SK-N-SH (cell line): ENCODE data around the gene IGSF3. TPM values are rescaled to one million over a fixed set of nuclear protein-coding genes. Genes with fewer than 3 reads are reported as not detected.
"Not testable (repeated sequence)": the region's sequence is repeated elsewhere in the genome, so short reads cannot be mapped to it uniquely, and the experiment has no call there.

ENCODE experiments used
- CTCF ChIA-PET: fragments of 300-600, 350-600 bp; formaldehyde crosslinking; extraction: SDS; loops from one replicate; lab custom pipeline; 2021; lab: Yijun Ruan, JAX
- POLR2A ChIA-PET: fragments of 350-600 bp; sonication (Branson Sonifier 250); formaldehyde crosslinking; extraction: SDS; loops from one replicate; lab custom pipeline; 2020; ENCODE audit warnings: antibody characterized with exemption, inconsistent platforms; lab: Yijun Ruan, JAX
- DNase-seq: peaks from one replicate; pipeline ENCODE4 v3.0.0; 2012
- H2AFZ ChIP-seq: fragments of 200-600 bp; sonication (generic); 2 replicates; pipeline ENCODE4 v1.8.1; 2016; ENCODE audit warnings: antibody characterized with exemption, mild to moderate bottlenecking, low read depth
- H3F3A ChIP-seq: fragments of 200-600 bp; sonication (generic); replicated peaks from 2 replicates; pipeline ENCODE3; 2016; ENCODE audit warnings: antibody characterized with exemption, mild to moderate bottlenecking; ENCODE audit not compliant: insufficient read depth
- H3K27ac ChIP-seq, 2 experiments: fragments of 200-500 bp in 1 of 2; fragments of 200-600 bp in 1 of 2; sonication (Bioruptor generic) in 1 of 2; sonication (generic), shearing (Covaris generic) in 1 of 2; 2 replicates each; pipeline versions ENCODE4 v1.5.1 to v1.6.1; 2014 to 2016; ENCODE audit warnings: low read depth in 2 of 2, inconsistent platforms in 1 of 2, low read length in 1 of 2, mild to moderate bottlenecking in 1 of 2, mixed read lengths in 1 of 2
- H3K27me3 ChIP-seq: fragments of 200-600 bp; sonication (generic), shearing (Covaris generic); 2 replicates; pipeline ENCODE4 v1.6.1; 2016; ENCODE audit warnings: mixed run types; ENCODE audit not compliant: insufficient read depth
- H3K36me3 ChIP-seq, 2 experiments: fragments of 200-500 bp in 1 of 2; fragments of 200-600 bp in 1 of 2; sonication (Bioruptor generic) in 1 of 2; sonication (generic) in 1 of 2; replicated peaks in 1 of 2; 2 replicates each; pipeline versions ENCODE3 to v1.5.1; 2014 to 2016; ENCODE audit warnings: low read length in 1 of 2, mild to moderate bottlenecking in 1 of 2; ENCODE audit not compliant: insufficient read depth in 2 of 2, control insufficient read depth in 1 of 2
- H3K4me1 ChIP-seq, 2 experiments: fragments of 200-500 bp in 1 of 2; fragments of 200-600 bp in 1 of 2; sonication (Bioruptor generic) in 1 of 2; sonication (generic), shearing (Covaris generic) in 1 of 2; 2 replicates each; pipeline versions ENCODE4 v1.5.1 to v1.6.1; 2014 to 2016; ENCODE audit warnings: low read depth in 1 of 2, low read length in 1 of 2, mixed run types in 1 of 2; ENCODE audit not compliant: insufficient read depth in 2 of 2, control insufficient read depth in 1 of 2
- H3K4me2 ChIP-seq: fragments of 200-600 bp; sonication (generic), shearing (Covaris generic); 2 replicates; pipeline ENCODE4 v1.6.1; 2017; ENCODE audit warnings: mixed run types
- H3K4me3 ChIP-seq, 2 experiments: fragments of 200-500 bp in 1 of 2; fragments of 200-600 bp in 1 of 2; sonication (Bioruptor generic) in 1 of 2; sonication (generic), shearing (Covaris generic) in 1 of 2; 2 replicates each; pipeline versions ENCODE4 v1.5.1 to v1.8.1; 2014 to 2016; ENCODE audit warnings: low read depth in 2 of 2, inconsistent platforms in 1 of 2, low read length in 1 of 2, mild to moderate bottlenecking in 1 of 2, mixed read lengths in 1 of 2, moderate library complexity in 1 of 2
- H3K79me2 ChIP-seq: fragments of 200-600 bp; sonication (generic); 2 replicates; pipeline ENCODE4 v1.8.1; 2017; ENCODE audit warnings: mild to moderate bottlenecking; ENCODE audit not compliant: insufficient read depth
- H3K9ac ChIP-seq: fragments of 200-600 bp; sonication (generic); 2 replicates; pipeline ENCODE4 v1.6.1; 2017; ENCODE audit warnings: mixed run types
- H3K9me2 ChIP-seq: fragments of 200-600 bp; sonication (generic); 2 replicates; pipeline ENCODE4 v1.6.1; 2017; ENCODE audit warnings: mixed run types
- H3K9me3 ChIP-seq: fragments of 200-600 bp; sonication (generic); 2 replicates; pipeline ENCODE4 v1.6.1; 2017; ENCODE audit warnings: mixed run types, mild to moderate bottlenecking, moderate library complexity
- H4K20me1 ChIP-seq: fragments of 200-600 bp; sonication (generic); 2 replicates; pipeline ENCODE4 v1.6.1; 2017; ENCODE audit warnings: mild to moderate bottlenecking, mixed run types; ENCODE audit not compliant: insufficient read depth
- ELF1 ChIP-seq: IDR thresholded peaks from 2 replicates; pipeline ENCODE4 v1.4.0; 2012
- EP300 ChIP-seq, 2 experiments: IDR thresholded peaks; 2 replicates each; pipeline versions ENCODE4 v1.4.0 to v1.6.1; 2012; ENCODE audit warnings: borderline replicate concordance in 1 of 2, low read depth in 1 of 2, low read length in 1 of 2
- FOXJ3 ChIP-seq: sonication (generic); formaldehyde crosslinking; IDR thresholded peaks from 2 replicates; pipeline ENCODE4 v1.5.1; 2020; ENCODE audit warnings: mild to moderate bottlenecking, missing genetic modification reagents
- GABPA ChIP-seq: IDR thresholded peaks from 2 replicates; pipeline ENCODE4 v1.4.0; 2012; ENCODE audit warnings: low read depth, mild to moderate bottlenecking
- NFIC ChIP-seq: IDR thresholded peaks from 2 replicates; pipeline ENCODE4 v1.4.0; 2012; ENCODE audit warnings: borderline replicate concordance
- NRF1 ChIP-seq: IDR thresholded peaks from 2 replicates; pipeline ENCODE4 v1.6.1; 2012; ENCODE audit warnings: low read depth, mild to moderate bottlenecking, low read length
- SIN3A ChIP-seq: IDR thresholded peaks from 2 replicates; pipeline ENCODE4 v1.6.1; 2012; ENCODE audit warnings: low read depth, mild to moderate bottlenecking, low read length, moderate library complexity, borderline replicate concordance
- TCF12 ChIP-seq: IDR thresholded peaks from 2 replicates; pipeline ENCODE4 v1.4.0; 2012
- TEAD4 ChIP-seq: IDR thresholded peaks from 2 replicates; pipeline ENCODE4 v1.4.0; 2012; ENCODE audit warnings: mild to moderate bottlenecking, borderline replicate concordance; ENCODE audit not compliant: insufficient read depth
- WGBS: methylation state at CpG from one replicate; pipeline ENCODE4 v1.1.6; 2017; ENCODE audit warnings: low lambda C conversion rate; 5-methylcytosine and 5-hydroxymethylcytosine counted together
- polyA plus RNA-seq, 3 experiments: library from polyadenylated mRNA; depleted of rRNA; stranded (reverse); fragments of >200 nt; gene quantifications; 2 replicates each; pipeline ENCODE4 v1.2.3, GENCODE V29; 2012
- TF ChIP-seq, protein P1 (sequence below): IDR thresholded peaks from 2 replicates; pipeline ENCODE4 v1.4.0; 2012; ENCODE audit warnings: low read depth, borderline replicate concordance
- TF ChIP-seq, protein P2 (sequence below): IDR thresholded peaks from 2 replicates; pipeline ENCODE4 v1.4.0; 2012; ENCODE audit warnings: low read depth
- TF ChIP-seq, protein P3 (sequence below): IDR thresholded peaks from 2 replicates; pipeline ENCODE4 v1.6.1; 2012; ENCODE audit warnings: mild to moderate bottlenecking, low read depth, low read length, moderate library complexity
- TF ChIP-seq, protein P4 (sequence below): fragments of 200-600 bp; sonication (generic); IDR thresholded peaks from 2 replicates; pipeline ENCODE4 v1.6.1; 2017; ENCODE audit warnings: antibody characterized with exemption, mild to moderate bottlenecking, moderate library complexity

The IGSF3 gene
- polyA plus RNA-seq, 1 of the 3 experiments (the other 2 are of a cell fraction), result 3.0 TPM

DNA sequence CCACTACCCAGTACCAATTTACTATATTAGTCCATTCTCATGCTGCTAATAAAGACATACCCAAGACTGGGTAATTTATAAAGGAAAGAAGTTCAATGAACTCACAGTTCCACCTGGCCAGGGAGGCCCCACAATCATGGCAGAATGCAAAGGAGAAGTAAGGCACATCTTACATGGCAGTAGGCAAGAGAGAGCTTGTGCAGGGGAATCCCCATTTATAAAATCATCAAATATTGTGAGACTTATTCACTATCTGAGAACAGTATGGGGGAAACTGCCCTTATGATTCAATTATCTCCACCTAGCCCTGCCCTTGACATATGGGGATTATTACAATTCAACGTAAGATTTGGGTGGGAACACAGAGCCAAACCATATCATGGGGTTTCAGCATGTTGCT, 103.1 kb downstream of the IGSF3 start:
- peaks cover 3 to 4% of the 10 kb centered on the region in 2 experiments; a peak in 1 of 4 replicates for H3K4me1 ChIP-seq
- no peak overlapping the region for H3K27ac ChIP-seq
- H3K9ac ChIP-seq, result no peak overlapping the region
- H3K36me3 ChIP-seq, result peaks cover 0 to 7% of the 10 kb centered on the region in 2 experiments
- H3K9me3 ChIP-seq, result no peaks in the 10 kb centered on the region
- no peak overlapping the region for H3K4me3 ChIP-seq
- ChIA-PET POLR2A (no interaction called here), CTCF (no interaction called here)
- WGBS, result no CpG with 5 or more reads among the region's 1 CpG
- peaks cover 76% of the 10 kb centered on the region for H3K79me2 ChIP-seq
- no peaks in the 10 kb centered on the region for H4K20me1 ChIP-seq
- no peak overlapping the region for H2AFZ ChIP-seq
- no peaks in the 10 kb centered on the region for H3K27me3 ChIP-seq
- TF ChIP-seq EP300 (IDR thresholded peaks at IDR 0.05; ENCODE audit: borderline replicate concordance in 1 of 2, low read depth in 1 of 2, low read length in 1 of 2) (no peak), SIN3A (no peak), ELF1 (no peak)
- TF ChIP-seq, protein P1, sequence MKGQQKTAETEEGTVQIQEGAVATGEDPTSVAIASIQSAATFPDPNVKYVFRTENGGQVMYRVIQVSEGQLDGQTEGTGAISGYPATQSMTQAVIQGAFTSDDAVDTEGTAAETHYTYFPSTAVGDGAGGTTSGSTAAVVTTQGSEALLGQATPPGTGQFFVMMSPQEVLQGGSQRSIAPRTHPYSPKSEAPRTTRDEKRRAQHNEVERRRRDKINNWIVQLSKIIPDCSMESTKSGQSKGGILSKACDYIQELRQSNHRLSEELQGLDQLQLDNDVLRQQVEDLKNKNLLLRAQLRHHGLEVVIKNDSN, result no peak
- H3K9me2 ChIP-seq, result no peaks in the 10 kb centered on the region
- no peak overlapping the region for H3K4me2 ChIP-seq
- no peak for DNase-seq
- peaks cover 8% of the 10 kb centered on the region for H3F3A ChIP-seq

DNA sequence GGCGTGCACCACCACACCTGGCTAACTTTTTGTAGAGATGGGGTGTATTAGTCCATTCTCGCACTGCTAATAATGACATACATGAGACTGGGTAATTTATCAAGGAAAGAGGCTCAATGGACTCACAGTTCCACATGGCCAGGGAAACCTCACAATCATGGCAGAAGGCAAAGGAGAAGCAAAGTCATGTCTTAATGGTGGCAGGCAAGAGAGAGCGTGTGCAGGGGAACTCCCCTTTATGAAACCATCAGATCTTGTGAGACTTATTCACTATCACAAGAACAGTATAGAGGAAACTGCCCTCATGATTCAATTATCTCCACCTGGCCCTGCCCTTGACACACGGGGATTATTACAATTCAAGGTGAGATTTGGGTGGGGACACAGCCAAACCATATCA, 105.1 kb downstream of the IGSF3 start:
- H3K4me3 ChIP-seq, H3K4me1 ChIP-seq, H2AFZ ChIP-seq, H3K4me2 ChIP-seq, H4K20me1 ChIP-seq, DNase-seq, H3K9me2 ChIP-seq, H3F3A ChIP-seq, H3K27ac ChIP-seq, H3K27me3 ChIP-seq, H3K9ac ChIP-seq, H3K36me3 ChIP-seq, POLR2A ChIA-PET, H3K9me3 ChIP-seq: not testable (repeated sequence)
- CTCF ChIA-PET, result interaction anchor here (0.7 kb wide), 1 partner anchor 483 kb away, joined by 4 read pairs; no protein-coding TSS in a partner anchor
- 91% methylated on average over 4 of the region's 4 CpGs for WGBS
- H3K79me2 ChIP-seq, result peaks cover 71% of the 10 kb centered on the region

DNA sequence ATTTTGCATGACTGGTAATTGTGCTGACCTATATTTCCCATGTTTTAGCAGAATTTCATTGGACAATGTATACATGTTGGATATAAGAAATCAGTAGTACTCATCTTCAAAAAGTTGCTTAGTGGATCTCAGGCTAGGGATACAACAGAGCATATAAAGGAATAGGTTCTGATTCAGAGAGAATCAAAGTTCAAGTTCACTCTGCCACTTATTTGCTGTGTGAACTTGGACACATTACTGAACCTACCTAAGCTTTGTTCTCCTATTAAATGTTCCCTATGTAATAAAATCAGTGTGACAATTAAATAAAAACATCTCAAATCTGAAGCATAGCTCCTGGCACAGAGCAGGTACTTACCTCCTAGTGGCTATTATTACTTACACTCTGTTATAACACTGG, 106.0 kb downstream of the IGSF3 start:
- TF ChIP-seq, protein P2, sequence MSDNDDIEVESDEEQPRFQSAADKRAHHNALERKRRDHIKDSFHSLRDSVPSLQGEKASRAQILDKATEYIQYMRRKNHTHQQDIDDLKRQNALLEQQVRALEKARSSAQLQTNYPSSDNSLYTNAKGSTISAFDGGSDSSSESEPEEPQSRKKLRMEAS, result no peak
- TF ChIP-seq FOXJ3 (CRISPR knock-in tag), result no peak
- TF ChIP-seq NRF1, result no peak
- TF ChIP-seq ELF1, result no peak
- TF ChIP-seq TCF12, result no peak
- TF ChIP-seq, protein P3, sequence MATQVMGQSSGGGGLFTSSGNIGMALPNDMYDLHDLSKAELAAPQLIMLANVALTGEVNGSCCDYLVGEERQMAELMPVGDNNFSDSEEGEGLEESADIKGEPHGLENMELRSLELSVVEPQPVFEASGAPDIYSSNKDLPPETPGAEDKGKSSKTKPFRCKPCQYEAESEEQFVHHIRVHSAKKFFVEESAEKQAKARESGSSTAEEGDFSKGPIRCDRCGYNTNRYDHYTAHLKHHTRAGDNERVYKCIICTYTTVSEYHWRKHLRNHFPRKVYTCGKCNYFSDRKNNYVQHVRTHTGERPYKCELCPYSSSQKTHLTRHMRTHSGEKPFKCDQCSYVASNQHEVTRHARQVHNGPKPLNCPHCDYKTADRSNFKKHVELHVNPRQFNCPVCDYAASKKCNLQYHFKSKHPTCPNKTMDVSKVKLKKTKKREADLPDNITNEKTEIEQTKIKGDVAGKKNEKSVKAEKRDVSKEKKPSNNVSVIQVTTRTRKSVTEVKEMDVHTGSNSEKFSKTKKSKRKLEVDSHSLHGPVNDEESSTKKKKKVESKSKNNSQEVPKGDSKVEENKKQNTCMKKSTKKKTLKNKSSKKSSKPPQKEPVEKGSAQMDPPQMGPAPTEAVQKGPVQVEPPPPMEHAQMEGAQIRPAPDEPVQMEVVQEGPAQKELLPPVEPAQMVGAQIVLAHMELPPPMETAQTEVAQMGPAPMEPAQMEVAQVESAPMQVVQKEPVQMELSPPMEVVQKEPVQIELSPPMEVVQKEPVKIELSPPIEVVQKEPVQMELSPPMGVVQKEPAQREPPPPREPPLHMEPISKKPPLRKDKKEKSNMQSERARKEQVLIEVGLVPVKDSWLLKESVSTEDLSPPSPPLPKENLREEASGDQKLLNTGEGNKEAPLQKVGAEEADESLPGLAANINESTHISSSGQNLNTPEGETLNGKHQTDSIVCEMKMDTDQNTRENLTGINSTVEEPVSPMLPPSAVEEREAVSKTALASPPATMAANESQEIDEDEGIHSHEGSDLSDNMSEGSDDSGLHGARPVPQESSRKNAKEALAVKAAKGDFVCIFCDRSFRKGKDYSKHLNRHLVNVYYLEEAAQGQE, result no peak
- TF ChIP-seq, protein P4, sequence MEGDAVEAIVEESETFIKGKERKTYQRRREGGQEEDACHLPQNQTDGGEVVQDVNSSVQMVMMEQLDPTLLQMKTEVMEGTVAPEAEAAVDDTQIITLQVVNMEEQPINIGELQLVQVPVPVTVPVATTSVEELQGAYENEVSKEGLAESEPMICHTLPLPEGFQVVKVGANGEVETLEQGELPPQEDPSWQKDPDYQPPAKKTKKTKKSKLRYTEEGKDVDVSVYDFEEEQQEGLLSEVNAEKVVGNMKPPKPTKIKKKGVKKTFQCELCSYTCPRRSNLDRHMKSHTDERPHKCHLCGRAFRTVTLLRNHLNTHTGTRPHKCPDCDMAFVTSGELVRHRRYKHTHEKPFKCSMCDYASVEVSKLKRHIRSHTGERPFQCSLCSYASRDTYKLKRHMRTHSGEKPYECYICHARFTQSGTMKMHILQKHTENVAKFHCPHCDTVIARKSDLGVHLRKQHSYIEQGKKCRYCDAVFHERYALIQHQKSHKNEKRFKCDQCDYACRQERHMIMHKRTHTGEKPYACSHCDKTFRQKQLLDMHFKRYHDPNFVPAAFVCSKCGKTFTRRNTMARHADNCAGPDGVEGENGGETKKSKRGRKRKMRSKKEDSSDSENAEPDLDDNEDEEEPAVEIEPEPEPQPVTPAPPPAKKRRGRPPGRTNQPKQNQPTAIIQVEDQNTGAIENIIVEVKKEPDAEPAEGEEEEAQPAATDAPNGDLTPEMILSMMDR, result no peak
- TF ChIP-seq TEAD4, result no peak
- TF ChIP-seq GABPA, result no peak
- no peak for TF ChIP-seq NFIC
- H3K79me2 ChIP-seq, result peaks cover 65% of the 10 kb centered on the region

More for the DNA sequence above, 106.0 kb downstream of the IGSF3 start:
- Histone ChIP-seq H3K4me2 (no peak overlapping the region), H3K9me3 (no peaks in the 10 kb centered on the region), H2AFZ (no peak overlapping the region), H3K4me1 (peaks cover 2 to 7% of the 10 kb centered on the region in 2 experiments; a peak in 3 of 4 replicates), H3K27ac (no peak overlapping the region), H3K9ac (no peak overlapping the region), H3K4me3 (no peak overlapping the region), H3F3A (peaks cover 3% of the 10 kb centered on the region), H3K36me3 (peaks cover 0 to 7% of the 10 kb centered on the region in 2 experiments), H4K20me1 (no peaks in the 10 kb centered on the region), H3K9me2 (no peaks in the 10 kb centered on the region), H3K27me3 (no peaks in the 10 kb centered on the region)
- CTCF ChIA-PET, result no interaction called here
- POLR2A ChIA-PET, result no interaction called here
- no peak for DNase-seq
